ENCODE data around the gene EPN3. TPM values are rescaled to one million over a fixed set of nuclear protein-coding genes. Genes with fewer than 3 reads are reported as not detected.

EPN3 gene
- total and polyA plus RNA-seq, 11 donors = 8.9 to 29.5 (median 12.6) TPM

DNA sequence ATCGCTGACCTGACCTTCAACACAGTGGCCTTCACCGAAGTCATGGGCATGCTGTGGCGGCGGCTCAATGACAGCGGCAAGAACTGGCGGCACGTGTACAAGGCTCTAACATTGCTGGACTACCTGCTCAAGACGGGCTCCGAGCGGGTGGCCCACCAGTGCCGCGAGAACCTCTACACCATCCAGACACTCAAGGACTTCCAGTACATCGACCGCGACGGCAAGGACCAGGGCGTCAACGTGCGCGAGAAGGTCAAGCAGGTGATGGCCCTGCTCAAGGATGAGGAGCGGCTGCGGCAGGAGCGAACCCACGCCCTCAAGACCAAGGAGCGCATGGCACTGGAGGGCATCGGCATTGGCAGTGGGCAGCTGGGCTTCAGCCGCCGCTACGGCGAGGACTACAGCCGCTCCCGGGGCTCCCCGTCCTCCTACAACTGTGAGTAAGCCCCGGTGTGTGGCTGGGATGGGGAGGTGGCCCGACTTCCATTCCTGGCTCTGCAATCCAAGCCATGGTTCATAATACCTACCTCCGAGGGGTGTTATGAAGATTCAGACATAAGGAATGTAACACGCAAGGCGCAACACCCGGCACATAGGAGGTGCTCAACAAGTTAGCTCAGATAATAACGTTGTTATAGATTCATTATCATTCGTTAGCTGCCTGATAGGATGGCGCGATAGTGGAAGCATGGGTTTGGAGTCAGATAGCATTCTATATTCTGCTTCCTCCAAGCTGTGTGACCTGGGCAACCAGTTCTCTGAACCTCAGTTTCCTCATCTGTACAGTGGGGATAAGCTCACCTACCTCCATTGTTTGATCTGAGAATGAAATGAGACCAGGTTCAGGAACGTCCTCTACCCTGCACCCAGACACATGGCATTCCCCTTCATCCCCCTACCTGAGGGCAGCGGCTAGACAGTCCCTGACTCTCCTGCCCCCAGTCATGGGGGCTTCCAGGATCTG lies 4.4 kb downstream of the EPN3 start:
- intact Hi-C loops (cut with DNase I) = no loop called here
- 92 to 95% (median 93%) methylated on average over 42 to 45 of the region's 45 CpGs for WGBS, 4 donors
- ATAC-seq = no peak

DNA sequence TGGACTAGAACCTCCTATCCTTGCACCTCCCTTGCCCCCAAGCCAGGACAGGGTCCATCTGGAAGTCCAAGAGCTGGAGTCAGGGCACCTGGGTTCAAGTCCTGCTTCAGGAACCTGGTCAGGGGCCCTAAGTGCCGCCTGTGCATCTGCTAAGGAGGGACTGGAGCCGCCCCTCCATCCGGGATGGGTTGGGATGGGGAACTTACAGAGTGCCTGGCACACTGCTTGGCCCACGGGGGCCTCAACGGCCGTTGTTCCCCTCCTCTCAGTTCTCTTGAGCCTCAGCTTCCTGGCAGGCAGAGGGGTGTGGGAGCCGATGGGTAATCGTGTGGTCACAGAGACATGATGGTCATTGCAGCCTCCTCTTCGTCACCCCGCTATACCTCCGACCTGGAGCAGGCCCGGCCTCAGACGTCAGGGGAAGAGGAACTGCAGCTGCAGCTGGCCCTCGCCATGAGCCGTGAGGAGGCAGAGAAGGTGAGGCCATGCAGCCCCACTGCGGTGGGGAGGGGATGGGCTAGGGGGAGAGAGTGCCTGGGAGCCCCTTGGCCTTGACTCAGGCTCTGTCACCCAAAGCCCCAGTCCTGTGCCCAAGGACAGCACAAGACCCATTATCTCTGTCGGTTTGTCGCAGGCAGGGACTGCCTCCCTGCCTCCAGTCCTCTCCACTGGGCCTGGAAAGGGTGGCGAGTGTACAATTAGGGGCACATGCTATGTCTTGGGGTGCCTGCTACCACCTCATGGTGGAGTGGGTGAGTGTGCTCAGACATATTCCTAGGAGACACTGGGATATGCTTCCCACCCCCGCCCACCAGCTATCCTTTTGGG lies 5.4 kb downstream of the EPN3 start:
- H3K27ac ChIP-seq = no peak overlapping the region
- peaks cover 0 to 17% (median 3%) of the 10 kb centered on the region in 9 donors for H3K27me3 ChIP-seq
- ATAC-seq = no peak
- DNase-seq = no peak
- intact Hi-C loops (cut with DNase I) = no loop called here
- no peaks in the 10 kb centered on the region for H3K9me3 ChIP-seq
- peaks cover 0 to 51% (median 23%) of the 10 kb centered on the region in 12 donors for H3K4me1 ChIP-seq
- H3K4me3 ChIP-seq = no peak overlapping the region
- TF ChIP-seq, protein P1, sequence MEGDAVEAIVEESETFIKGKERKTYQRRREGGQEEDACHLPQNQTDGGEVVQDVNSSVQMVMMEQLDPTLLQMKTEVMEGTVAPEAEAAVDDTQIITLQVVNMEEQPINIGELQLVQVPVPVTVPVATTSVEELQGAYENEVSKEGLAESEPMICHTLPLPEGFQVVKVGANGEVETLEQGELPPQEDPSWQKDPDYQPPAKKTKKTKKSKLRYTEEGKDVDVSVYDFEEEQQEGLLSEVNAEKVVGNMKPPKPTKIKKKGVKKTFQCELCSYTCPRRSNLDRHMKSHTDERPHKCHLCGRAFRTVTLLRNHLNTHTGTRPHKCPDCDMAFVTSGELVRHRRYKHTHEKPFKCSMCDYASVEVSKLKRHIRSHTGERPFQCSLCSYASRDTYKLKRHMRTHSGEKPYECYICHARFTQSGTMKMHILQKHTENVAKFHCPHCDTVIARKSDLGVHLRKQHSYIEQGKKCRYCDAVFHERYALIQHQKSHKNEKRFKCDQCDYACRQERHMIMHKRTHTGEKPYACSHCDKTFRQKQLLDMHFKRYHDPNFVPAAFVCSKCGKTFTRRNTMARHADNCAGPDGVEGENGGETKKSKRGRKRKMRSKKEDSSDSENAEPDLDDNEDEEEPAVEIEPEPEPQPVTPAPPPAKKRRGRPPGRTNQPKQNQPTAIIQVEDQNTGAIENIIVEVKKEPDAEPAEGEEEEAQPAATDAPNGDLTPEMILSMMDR (IDR thresholded peaks at IDR 0.05) = no peak
- no peak for TF ChIP-seq POLR2A (IDR thresholded peaks at IDR 0.05)
- WGBS, 4 donors = 86 to 92% (median 87%) methylated on average over 14 to 20 of the region's 20 CpGs
- peaks cover 0 to 20% (median 0%) of the 10 kb centered on the region in 9 donors for H3K36me3 ChIP-seq

More for the DNA sequence above, 4.4 kb downstream of the EPN3 start:
- TF ChIP-seq, protein P1 (IDR thresholded peaks at IDR 0.05) = no peak
- TF ChIP-seq POLR2A (IDR thresholded peaks at IDR 0.05) = no peak
- no peak for DNase-seq
- Histone ChIP-seq H3K27ac (no peak overlapping the region), H3K4me1 (peaks cover 0 to 52% (median 17%) of the 10 kb centered on the region in 12 donors), H3K9me3 (no peaks in the 10 kb centered on the region), H3K4me3 (no peak overlapping the region), H3K36me3 (peaks cover 0 to 20% (median 0%) of the 10 kb centered on the region in 9 donors), H3K27me3 (peaks cover 0 to 27% (median 12%) of the 10 kb centered on the region in 9 donors)

DNA sequence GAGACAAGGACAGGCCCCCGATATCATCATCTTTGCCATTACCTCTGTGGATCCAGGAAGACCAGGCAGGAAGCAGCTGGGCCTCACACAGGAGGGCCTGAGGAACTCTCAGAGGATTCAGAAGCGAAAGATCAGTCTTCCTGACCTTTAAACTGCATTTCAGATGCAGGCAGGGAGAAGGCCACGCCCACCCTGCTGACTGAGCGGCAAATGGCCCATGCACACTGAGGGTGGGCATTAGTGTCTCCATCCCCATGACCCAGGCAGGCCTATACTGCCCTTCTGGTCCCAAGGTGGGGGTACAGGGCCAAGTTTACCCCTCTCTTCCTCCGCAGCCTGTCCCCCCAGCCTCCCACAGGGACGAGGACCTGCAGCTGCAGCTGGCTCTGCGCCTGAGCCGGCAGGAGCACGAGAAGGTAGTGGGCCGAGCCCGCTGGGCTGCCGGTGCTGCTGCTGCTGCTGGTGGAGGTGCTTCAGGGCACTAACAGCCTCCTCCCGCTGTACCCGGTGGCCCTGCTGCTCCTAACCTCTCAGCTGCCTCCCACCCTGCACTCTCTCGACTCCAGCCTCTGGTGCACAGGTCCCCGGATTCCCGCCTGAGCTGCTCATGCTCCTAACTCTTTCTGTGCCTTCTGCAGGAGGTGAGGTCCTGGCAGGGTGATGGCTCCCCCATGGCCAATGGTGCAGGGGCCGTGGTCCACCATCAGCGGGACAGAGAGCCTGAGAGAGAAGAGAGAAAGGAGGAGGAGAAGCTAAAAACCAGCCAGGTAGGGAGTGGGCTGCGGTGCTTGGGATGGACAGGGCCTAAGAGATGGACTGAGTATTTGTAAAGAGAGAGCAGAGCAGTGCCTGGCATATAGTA lies 6.2 kb downstream of the EPN3 start:
- no peak for TF ChIP-seq POLR2A (IDR thresholded peaks at IDR 0.05)
- peaks cover 0 to 50% (median 24%) of the 10 kb centered on the region in 12 donors for H3K4me1 ChIP-seq
- ATAC-seq (no peak), DNase-seq (no peak)
- H3K36me3 ChIP-seq = peaks cover 0 to 20% (median 0%) of the 10 kb centered on the region in 9 donors
- no peak overlapping the region for H3K4me3 ChIP-seq
- no peaks in the 10 kb centered on the region for H3K9me3 ChIP-seq
- peaks cover 0 to 11% (median 0%) of the 10 kb centered on the region in 9 donors for H3K27me3 ChIP-seq
- WGBS, 4 donors = 63 to 81% (median 71%) methylated on average over 16 to 20 of the region's 20 CpGs
- intact Hi-C loops (cut with DNase I) = no loop called here
- no peak overlapping the region for H3K27ac ChIP-seq

All from heart left ventricle (tissue), 16 donors.